PFSK-1 (cell line): Measurements from ENCODE around the gene IPO11.

Experiments used
- FOXP2 ChIP-seq: optimal IDR thresholded peaks from 2 replicates; pipeline ENCODE3; 2011; ENCODE audit warnings: borderline replicate concordance, control low read depth, inconsistent platforms; ENCODE audit not compliant: insufficient read depth; ENCODE audit errors: extremely low read length, extremely low read depth
- POLR2AphosphoS5 ChIP-seq: IDR thresholded peaks from 2 replicates; pipeline ENCODE4 v1.6.1; 2012; ENCODE audit warnings: low read depth, mild to moderate bottlenecking, control low read depth, low read length, moderate library complexity
- SIN3A ChIP-seq: IDR thresholded peaks from 2 replicates; pipeline ENCODE4 v1.6.1; 2012; ENCODE audit warnings: mild to moderate bottlenecking, low read length, moderate library complexity, borderline replicate concordance; ENCODE audit not compliant: insufficient read depth
- TAF1 ChIP-seq: IDR thresholded peaks from 2 replicates; pipeline ENCODE4 v1.6.1; 2012; ENCODE audit warnings: low read length, control low read depth, borderline replicate concordance; ENCODE audit not compliant: insufficient read depth
- TF ChIP-seq, protein P1 (sequence below), 2 experiments: IDR thresholded peaks; 2 replicates each; pipeline versions ENCODE4 v1.6.1 to v1.8.0; 2011 to 2012; ENCODE audit warnings: low read depth in 2 of 2, low read length in 2 of 2, control low read depth in 1 of 2, inconsistent platforms in 1 of 2, mild to moderate bottlenecking in 1 of 2, moderate library complexity in 1 of 2; ENCODE audit not compliant: insufficient read depth in 1 of 2

IPO11 gene

DNA sequence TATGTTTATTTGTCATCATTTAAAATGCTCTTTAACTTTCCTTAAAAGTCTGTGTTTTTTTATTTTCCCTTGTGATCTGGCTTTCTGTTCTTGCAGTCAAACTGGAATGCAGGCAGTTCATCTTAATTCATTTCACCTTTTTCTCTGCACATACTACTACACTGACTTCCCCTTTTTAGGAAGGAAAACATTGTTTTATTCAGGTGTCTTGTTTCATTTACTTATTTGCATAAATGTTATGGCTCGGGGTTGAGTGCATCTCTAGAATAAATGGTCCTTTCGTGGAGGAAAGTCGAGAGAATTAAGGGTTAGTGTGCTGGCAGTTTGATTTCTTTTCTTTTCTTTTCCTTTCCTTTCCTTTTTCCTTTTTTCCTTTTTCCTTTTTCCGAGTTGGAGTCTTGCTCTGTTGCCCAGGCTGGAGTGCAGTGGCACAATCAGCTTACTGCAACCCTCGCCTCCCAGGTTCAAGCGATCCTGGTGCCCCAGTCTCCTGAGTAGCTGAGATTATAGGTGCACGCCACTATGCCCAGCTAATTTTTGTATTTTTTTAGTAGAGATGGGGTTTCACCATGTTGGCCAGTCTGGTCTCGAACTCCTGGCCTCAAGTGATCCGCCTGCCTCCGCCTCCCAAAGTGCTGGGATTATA lies 90.0 kb downstream of the IPO11 start:
- TF ChIP-seq SIN3A = no peak

DNA sequence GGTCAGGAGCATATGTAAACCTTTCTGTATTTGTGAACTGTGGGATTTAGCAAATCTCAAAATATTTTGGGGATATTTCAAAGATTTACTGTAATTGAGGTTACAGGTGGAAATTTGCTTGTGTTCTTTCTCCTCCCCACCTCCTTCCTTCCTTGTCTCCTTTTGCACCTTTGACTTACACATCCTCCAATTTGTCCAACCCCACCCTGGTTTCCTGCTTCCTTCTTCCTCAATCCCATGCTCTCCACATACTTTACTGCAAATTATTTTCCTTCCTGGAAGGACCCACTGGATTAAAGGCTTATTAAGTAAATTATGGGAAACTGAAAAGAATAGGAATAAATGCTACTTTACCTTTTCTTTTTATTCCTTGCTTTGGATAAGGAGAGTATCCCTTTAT lies 91.6 kb downstream of the IPO11 start:
- TF ChIP-seq, protein P1, sequence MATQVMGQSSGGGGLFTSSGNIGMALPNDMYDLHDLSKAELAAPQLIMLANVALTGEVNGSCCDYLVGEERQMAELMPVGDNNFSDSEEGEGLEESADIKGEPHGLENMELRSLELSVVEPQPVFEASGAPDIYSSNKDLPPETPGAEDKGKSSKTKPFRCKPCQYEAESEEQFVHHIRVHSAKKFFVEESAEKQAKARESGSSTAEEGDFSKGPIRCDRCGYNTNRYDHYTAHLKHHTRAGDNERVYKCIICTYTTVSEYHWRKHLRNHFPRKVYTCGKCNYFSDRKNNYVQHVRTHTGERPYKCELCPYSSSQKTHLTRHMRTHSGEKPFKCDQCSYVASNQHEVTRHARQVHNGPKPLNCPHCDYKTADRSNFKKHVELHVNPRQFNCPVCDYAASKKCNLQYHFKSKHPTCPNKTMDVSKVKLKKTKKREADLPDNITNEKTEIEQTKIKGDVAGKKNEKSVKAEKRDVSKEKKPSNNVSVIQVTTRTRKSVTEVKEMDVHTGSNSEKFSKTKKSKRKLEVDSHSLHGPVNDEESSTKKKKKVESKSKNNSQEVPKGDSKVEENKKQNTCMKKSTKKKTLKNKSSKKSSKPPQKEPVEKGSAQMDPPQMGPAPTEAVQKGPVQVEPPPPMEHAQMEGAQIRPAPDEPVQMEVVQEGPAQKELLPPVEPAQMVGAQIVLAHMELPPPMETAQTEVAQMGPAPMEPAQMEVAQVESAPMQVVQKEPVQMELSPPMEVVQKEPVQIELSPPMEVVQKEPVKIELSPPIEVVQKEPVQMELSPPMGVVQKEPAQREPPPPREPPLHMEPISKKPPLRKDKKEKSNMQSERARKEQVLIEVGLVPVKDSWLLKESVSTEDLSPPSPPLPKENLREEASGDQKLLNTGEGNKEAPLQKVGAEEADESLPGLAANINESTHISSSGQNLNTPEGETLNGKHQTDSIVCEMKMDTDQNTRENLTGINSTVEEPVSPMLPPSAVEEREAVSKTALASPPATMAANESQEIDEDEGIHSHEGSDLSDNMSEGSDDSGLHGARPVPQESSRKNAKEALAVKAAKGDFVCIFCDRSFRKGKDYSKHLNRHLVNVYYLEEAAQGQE (IDR thresholded peaks at IDR 0.05; ENCODE audit: insufficient read depth in 1 of 2, low read depth in 2 of 2, low read length in 2 of 2) = no peak
- TF ChIP-seq FOXP2 (no peak), SIN3A (no peak), TAF1 (no peak), POLR2AphosphoS5 (no peak)

DNA sequence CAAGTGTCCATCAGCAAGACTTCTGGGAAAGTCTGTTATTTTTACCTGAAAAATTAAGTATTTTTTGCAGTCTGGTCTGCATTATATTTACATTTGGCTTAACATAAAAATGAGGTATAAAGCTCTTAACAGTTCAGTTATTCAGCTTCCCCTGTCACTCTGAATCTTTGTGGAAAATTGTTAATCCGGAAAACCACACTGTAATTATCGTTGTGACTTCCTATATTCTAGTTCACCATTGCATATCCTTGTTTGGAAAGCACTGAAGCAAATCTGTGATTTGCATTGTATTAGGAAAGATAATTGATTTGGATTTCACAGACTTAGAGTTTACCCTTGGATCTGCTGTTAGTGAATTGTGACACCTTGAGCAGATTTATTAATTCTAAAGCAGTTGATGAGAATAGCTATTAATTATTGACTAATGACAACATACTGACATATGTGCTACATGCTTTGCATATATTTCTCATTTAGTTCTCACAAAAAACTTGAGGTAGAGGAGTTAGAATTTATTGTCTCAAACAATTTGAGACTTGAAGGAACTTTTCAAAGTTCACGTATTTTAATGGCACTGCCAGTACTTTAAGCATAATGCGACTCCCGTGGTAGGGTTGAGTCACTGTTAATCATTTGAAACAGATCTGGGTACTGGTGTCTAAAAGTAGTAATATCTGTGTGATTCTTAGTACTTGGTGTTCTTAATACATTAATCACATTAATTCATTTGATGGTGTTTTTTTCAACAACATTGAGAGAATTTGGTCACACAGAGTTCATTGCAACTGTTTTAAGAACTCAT lies 94.3 kb downstream of the IPO11 start:
- no peak for TF ChIP-seq SIN3A
- no peak for TF ChIP-seq POLR2AphosphoS5
- TF ChIP-seq TAF1 = no peak
- TF ChIP-seq, protein P1 (IDR thresholded peaks at IDR 0.05; ENCODE audit: insufficient read depth in 1 of 2, low read depth in 2 of 2, low read length in 2 of 2) = no peak
- no peak for TF ChIP-seq FOXP2

DNA sequence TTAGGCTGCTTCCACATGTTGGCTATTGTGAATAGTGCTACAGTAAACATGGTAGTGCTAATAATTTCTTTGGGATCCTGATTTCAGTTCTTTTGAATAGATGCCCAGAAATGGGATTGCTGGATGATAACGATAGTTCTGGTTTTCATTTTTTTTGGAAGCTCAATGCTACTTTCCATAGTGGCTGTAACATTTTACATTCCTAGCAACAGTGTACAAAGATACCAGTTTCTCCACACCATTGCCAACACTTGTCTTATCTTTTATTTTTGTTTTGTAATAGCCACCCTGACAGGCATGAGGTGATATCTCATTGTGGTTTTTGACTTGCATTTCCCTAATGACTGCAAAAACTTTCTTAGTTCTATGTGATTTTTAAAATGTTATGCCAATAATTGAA lies 97.2 kb downstream of the IPO11 start:
- TF ChIP-seq POLR2AphosphoS5 = no peak
- TF ChIP-seq TAF1 = no peak
- TF ChIP-seq, protein P1 (IDR thresholded peaks at IDR 0.05; ENCODE audit: insufficient read depth in 1 of 2, low read depth in 2 of 2, low read length in 2 of 2) = no peak
- no peak for TF ChIP-seq FOXP2
- no peak for TF ChIP-seq SIN3A

DNA sequence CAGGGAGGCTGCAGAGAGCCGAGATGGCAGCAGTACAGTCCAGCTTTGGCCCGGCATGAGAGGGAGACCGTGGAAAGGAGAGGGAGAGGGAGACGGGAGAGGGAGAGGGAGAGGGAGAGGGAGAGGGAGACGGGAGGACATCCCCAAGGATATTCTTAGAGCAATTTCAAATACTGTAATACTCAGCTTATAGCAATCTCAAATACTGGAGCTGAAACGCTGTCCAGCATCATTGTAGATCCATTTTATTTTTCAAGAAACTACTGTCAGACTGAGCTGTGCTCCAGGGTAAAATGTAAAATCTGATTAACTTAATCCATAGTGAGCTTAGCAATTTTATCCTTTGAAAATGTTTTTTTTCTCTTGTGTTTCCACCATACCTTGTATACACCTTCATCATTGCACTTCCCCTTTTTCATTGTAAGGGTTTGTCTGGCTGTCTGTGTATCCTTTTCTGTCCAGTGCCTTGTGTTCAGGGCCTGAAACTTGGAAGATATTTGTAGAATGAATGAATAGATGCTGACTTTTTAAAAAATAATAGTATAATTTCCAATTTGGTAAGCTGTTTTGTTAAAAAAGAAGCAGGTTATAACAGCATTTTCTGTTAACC lies 102.1 kb downstream of the IPO11 start:
- no peak for TF ChIP-seq TAF1

DNA sequence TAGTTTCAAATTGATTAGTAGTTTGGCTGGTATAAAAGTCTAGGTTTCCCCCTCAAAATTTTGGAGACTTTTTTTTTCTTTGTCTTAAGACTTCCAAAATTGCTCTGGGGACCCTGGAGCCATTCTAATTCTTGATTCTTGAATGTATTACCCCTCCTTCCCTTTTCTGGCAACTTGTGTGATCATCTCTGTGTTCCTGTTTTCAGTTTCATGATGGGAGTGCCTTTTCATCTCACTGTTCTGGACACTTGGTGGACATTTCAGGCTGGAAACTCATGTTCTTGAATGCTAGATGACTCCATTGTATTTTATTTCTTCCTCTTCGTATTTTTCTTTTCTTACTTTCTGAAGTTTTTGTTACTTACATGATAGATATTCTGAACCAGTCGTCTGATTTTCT lies 108.8 kb downstream of the IPO11 start:
- TF ChIP-seq FOXP2 = no peak
- TF ChIP-seq SIN3A = no peak
- no peak for TF ChIP-seq TAF1
- TF ChIP-seq, protein P1 (IDR thresholded peaks at IDR 0.05; ENCODE audit: insufficient read depth in 1 of 2, low read depth in 2 of 2, low read length in 2 of 2) = no peak
- TF ChIP-seq POLR2AphosphoS5 = no peak
